ENCODE measurements around the gene MAGEA8.

DNA sequence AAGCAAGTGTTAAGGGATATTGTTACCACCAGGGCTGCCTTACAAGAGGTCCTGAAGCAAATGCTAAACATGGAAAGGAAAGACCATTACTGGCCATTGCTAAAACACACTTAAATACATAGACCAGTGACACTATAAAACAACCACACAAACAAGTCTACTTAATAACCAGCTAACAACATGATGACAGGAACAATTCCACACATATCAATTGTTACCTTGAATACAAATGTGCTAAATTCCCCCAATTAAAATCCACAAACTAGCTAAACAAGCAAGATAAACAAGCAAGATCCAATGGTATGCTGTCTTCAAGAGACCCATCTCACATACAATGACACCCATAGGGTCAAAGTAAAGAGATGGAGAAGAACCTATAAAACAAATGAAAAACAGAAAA lies 20.5 kb upstream of the MAGEA8 start:
- TF ChIP-seq, protein P1, sequence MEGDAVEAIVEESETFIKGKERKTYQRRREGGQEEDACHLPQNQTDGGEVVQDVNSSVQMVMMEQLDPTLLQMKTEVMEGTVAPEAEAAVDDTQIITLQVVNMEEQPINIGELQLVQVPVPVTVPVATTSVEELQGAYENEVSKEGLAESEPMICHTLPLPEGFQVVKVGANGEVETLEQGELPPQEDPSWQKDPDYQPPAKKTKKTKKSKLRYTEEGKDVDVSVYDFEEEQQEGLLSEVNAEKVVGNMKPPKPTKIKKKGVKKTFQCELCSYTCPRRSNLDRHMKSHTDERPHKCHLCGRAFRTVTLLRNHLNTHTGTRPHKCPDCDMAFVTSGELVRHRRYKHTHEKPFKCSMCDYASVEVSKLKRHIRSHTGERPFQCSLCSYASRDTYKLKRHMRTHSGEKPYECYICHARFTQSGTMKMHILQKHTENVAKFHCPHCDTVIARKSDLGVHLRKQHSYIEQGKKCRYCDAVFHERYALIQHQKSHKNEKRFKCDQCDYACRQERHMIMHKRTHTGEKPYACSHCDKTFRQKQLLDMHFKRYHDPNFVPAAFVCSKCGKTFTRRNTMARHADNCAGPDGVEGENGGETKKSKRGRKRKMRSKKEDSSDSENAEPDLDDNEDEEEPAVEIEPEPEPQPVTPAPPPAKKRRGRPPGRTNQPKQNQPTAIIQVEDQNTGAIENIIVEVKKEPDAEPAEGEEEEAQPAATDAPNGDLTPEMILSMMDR (IDR thresholded peaks at IDR 0.05) = no peak
- TF ChIP-seq POLR2A (IDR thresholded peaks at IDR 0.05) = no peak
- no peak for TF ChIP-seq POLR2AphosphoS5 (IDR thresholded peaks at IDR 0.05)
- TF ChIP-seq EP300 (IDR thresholded peaks at IDR 0.05) = no peak
